ENCODE measurements around the gene SGMS2. TPM values are rescaled to one million over a fixed set of nuclear protein-coding genes. Genes with fewer than 3 reads are reported as not detected.
A peak's percentile ranks its signal among the peaks of the same experiment; 100 is the strongest.
"Not testable (repeated sequence)": the region's sequence is repeated elsewhere in the genome, so short reads cannot be mapped to it uniquely, and the experiment has no call there.

SGMS2 gene
- total RNA-seq, 1 donor from 2014 or later = 95.0 TPM

GRCh38 chr4:107915220-107915619, 90.5 kb downstream of the SGMS2 start:
- H3K4me3 ChIP-seq (ENCODE audit: low read depth, low read length) = no peak overlapping the region
- DNase-seq (ENCODE audit: low read depth) (no peak), FAIRE-seq (no peak)
- TF ChIP-seq, protein P1, sequence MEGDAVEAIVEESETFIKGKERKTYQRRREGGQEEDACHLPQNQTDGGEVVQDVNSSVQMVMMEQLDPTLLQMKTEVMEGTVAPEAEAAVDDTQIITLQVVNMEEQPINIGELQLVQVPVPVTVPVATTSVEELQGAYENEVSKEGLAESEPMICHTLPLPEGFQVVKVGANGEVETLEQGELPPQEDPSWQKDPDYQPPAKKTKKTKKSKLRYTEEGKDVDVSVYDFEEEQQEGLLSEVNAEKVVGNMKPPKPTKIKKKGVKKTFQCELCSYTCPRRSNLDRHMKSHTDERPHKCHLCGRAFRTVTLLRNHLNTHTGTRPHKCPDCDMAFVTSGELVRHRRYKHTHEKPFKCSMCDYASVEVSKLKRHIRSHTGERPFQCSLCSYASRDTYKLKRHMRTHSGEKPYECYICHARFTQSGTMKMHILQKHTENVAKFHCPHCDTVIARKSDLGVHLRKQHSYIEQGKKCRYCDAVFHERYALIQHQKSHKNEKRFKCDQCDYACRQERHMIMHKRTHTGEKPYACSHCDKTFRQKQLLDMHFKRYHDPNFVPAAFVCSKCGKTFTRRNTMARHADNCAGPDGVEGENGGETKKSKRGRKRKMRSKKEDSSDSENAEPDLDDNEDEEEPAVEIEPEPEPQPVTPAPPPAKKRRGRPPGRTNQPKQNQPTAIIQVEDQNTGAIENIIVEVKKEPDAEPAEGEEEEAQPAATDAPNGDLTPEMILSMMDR (IDR thresholded peaks at IDR 0.05; ENCODE audit: insufficient read depth, low read length, severe bottlenecking) = no peak
- no peaks in the 10 kb centered on the region for H3K36me3 ChIP-seq (ENCODE audit: control insufficient read depth, insufficient read depth, low read length)
- no peaks in the 10 kb centered on the region for H3K27me3 ChIP-seq (ENCODE audit: control insufficient read depth, insufficient read depth, low read length)

DNA sequence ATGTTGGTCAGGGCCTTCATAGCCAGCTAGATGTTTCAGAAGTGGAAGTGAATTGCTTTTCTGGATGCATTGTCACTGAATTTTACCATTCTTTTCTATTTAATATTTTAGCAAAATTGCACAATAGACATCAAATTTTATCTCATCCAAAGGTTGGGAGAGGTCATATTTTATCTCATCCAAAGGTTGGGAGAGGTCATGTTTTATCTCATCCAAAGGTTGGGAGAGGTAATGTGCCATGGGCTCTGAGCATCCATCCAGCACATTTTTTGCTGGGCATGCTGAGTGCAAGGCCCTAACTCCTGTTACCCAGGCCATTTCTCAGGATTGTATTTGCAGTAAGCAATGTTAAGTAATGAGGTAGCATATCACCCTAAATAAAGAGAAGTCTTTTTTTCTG, 91.9 kb downstream of the SGMS2 start:
- TF ChIP-seq, protein P1 (IDR thresholded peaks at IDR 0.05; ENCODE audit: insufficient read depth, low read length, severe bottlenecking) = no peak
- Histone ChIP-seq H3K36me3 (ENCODE audit: control insufficient read depth, insufficient read depth, low read length) (no peaks in the 10 kb centered on the region), H3K4me3 (ENCODE audit: low read depth, low read length) (no peak overlapping the region), H3K27me3 (ENCODE audit: control insufficient read depth, insufficient read depth, low read length) (no peaks in the 10 kb centered on the region)
- no peak for DNase-seq (ENCODE audit: low read depth)
- FAIRE-seq = no peak

DNA sequence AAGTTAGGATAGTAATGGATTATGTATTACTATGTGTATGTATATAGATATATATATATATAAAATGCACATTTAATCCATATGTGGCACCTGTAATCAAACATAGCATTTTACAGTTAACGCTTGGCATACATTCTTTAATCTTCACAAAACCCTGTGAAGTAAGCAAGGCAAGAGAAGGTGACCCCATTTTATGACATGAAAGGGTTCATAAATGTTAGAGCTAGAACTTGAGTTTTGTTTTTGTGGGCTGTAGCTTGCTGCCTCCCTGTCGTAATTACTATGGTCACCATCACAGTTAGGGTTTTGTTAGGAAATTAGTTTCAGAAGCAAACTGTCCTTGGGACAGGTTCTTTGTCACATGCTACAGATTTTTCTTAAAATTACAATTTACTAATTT, 92.8 kb downstream of the SGMS2 start:
- TF ChIP-seq, protein P1 (IDR thresholded peaks at IDR 0.05; ENCODE audit: insufficient read depth, low read length, severe bottlenecking) = no peak
- H3K27me3 ChIP-seq (ENCODE audit: control insufficient read depth, insufficient read depth, low read length) = no peaks in the 10 kb centered on the region
- no peak overlapping the region for H3K4me3 ChIP-seq (ENCODE audit: low read depth, low read length)
- no peak for DNase-seq (ENCODE audit: low read depth)
- H3K36me3 ChIP-seq (ENCODE audit: control insufficient read depth, insufficient read depth, low read length) = no peaks in the 10 kb centered on the region
- no peak for FAIRE-seq

GRCh38 chr4:107922486-107923473, 98.0 kb downstream of the SGMS2 start:
- Histone ChIP-seq H3K27me3 (ENCODE audit: control insufficient read depth, insufficient read depth, low read length) (no peaks in the 10 kb centered on the region), H3K36me3 (ENCODE audit: control insufficient read depth, insufficient read depth, low read length) (no peaks in the 10 kb centered on the region), H3K4me3 (ENCODE audit: low read depth, low read length) (no peak overlapping the region)
- FAIRE-seq (no peak), DNase-seq (ENCODE audit: low read depth) (peak; percentile 49)
- TF ChIP-seq, protein P1 (IDR thresholded peaks at IDR 0.05; ENCODE audit: insufficient read depth, low read length, severe bottlenecking) = no peak

- FAIRE-seq; DNase-seq (ENCODE audit: low read depth); H3K36me3 ChIP-seq (ENCODE audit: control insufficient read depth, insufficient read depth, low read length); H3K4me3 ChIP-seq (ENCODE audit: low read depth, low read length); H3K27me3 ChIP-seq (ENCODE audit: control insufficient read depth, insufficient read depth, low read length): not testable (repeated sequence)
These were observed 101.0 kb downstream of the SGMS2 start for GRCh38 chr4:107925713-107926112.

- not testable (repeated sequence) for H3K4me3 ChIP-seq (ENCODE audit: low read depth, low read length); H3K27me3 ChIP-seq (ENCODE audit: control insufficient read depth, insufficient read depth, low read length); DNase-seq (ENCODE audit: low read depth); H3K36me3 ChIP-seq (ENCODE audit: control insufficient read depth, insufficient read depth, low read length); FAIRE-seq
These were observed 102.1 kb downstream of the SGMS2 start for GRCh38 chr4:107926875-107927274.

Measured in bronchial epithelial cell (primary cell).